ENCODE measurements around the gene MC1R. TPM values are rescaled to one million over a fixed set of nuclear protein-coding genes. Genes with fewer than 3 reads are reported as not detected.
"Not testable (repeated sequence)": the region's sequence is repeated elsewhere in the genome, so short reads cannot be mapped to it uniquely, and the experiment has no call there.

MC1R gene
- total RNA-seq, 1 donor from 2014 or later, result 6.8 TPM

DNA sequence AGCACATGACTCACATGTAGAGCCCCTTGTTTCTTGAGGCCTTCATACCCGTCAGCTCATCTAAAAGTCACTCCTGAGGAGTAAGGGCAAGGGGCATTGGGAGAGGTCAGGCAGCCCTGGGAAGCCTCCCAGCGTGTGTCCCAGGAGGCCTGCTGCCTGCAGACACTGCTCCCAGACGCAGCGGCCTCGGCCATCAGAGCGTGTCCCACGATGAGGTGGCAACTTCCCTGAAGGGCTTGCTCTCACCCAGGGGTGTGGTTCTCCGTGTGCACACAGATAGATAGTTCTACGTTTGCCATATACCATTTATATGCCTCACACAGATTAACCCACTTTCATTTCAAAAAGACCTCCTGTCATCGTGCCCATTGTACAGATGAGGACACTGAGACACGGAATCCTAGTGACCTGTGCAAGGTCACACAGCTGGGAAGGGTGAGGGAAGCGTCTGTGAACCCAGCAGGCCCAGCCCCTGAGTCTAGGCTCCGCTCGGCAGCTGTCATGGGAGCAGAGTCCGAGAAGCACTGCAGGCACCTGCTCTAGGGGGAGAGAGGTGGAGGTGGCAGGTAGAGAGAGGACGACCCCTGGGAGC lies 12.7 kb downstream of the MC1R start:
- no peak for DNase-seq
- no peak overlapping the region for H3K4me3 Mint-ChIP-seq
- peak; percentile 52 for ATAC-seq (ENCODE audit: low read depth)
- intact Hi-C loops (cut with micrococcal nuclease), result no loop called here
- TF ChIP-seq CTCF (IDR thresholded peaks at IDR 0.05), result no peak
- POLR2A ChIA-PET, result no interaction called here
- no peak overlapping the region for H3K27ac Mint-ChIP-seq
- CTCF ChIA-PET, result no interaction called here
- no peaks in the 10 kb centered on the region for H3K9me3 Mint-ChIP-seq
- H3K36me3 Mint-ChIP-seq (ENCODE audit: low read depth), result no peaks in the 10 kb centered on the region
- H3K4me1 Mint-ChIP-seq, result peaks cover 10% of the 10 kb centered on the region
- H3K27me3 Mint-ChIP-seq, result peaks cover 13% of the 10 kb centered on the region

DNA sequence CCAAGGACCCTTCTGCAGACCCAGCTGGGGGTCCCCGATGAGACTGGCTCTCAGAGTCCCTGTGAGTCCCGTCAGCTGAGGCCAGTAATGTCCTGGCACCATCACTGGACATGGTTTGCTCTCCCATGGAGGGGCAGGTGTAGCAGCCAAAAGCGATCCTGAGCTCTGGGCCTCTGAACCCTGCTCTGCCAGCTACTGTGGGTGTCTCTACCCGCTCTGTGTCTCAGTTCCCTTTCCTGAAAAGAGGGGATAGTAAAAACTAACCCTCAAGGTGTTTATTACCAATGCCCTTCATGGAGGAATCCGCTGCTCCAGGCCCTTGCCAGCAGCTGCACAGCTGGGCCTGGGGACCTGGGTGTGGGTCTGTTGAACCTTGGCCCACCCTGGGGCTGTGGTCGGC lies 13.3 kb downstream of the MC1R start:
- CTCF ChIA-PET, result no interaction called here
- POLR2A ChIA-PET, result no interaction called here
- ATAC-seq (ENCODE audit: low read depth), result no peak

GRCh38 chr16:89934019-89934418 lies 15.4 kb downstream of the MC1R start:
- intact Hi-C loops (cut with micrococcal nuclease); H3K4me1 Mint-ChIP-seq; H3K27ac Mint-ChIP-seq; H3K9me3 Mint-ChIP-seq; ATAC-seq (ENCODE audit: low read depth); POLR2A ChIA-PET; DNase-seq; H3K36me3 Mint-ChIP-seq (ENCODE audit: low read depth); CTCF ChIA-PET; H3K4me3 Mint-ChIP-seq: not testable (repeated sequence)
- peaks cover 14% of the 10 kb centered on the region for H3K27me3 Mint-ChIP-seq

More for the DNA sequence above, 13.3 kb downstream of the MC1R start:
- no peak for TF ChIP-seq CTCF (IDR thresholded peaks at IDR 0.05)
- no peak for DNase-seq
- Mint-ChIP-seq H3K9me3 (no peaks in the 10 kb centered on the region), H3K4me3 (no peak overlapping the region), H3K4me1 (peaks cover 7% of the 10 kb centered on the region), H3K27me3 (peaks cover 11% of the 10 kb centered on the region), H3K27ac (no peak overlapping the region), H3K36me3 (ENCODE audit: low read depth) (no peaks in the 10 kb centered on the region)
- intact Hi-C loops (cut with micrococcal nuclease), result no loop called here

- Mint-ChIP-seq H3K4me3 (no peak overlapping the region), H3K9me3 (no peaks in the 10 kb centered on the region), H3K36me3 (ENCODE audit: low read depth) (no peaks in the 10 kb centered on the region), H3K27me3 (peaks cover 17% of the 10 kb centered on the region), H3K27ac (no peak overlapping the region), H3K4me1 (peaks cover 7% of the 10 kb centered on the region)
- CTCF ChIA-PET, result interaction anchor here (1.0 kb wide), 1 partner anchor 13 kb away, joined by 3 read pairs; the partner anchor contains the start of gene DEF8
- DNase-seq (no peak), ATAC-seq (ENCODE audit: low read depth) (no peak)
- intact Hi-C loops (cut with micrococcal nuclease), result no loop called here
- no peak for TF ChIP-seq CTCF (IDR thresholded peaks at IDR 0.05)
- POLR2A ChIA-PET, result interaction anchor here (0.8 kb wide), 1 partner anchor 27 kb away, joined by 3 read pairs; no protein-coding TSS in a partner anchor
These were observed 16.2 kb downstream of the MC1R start for GRCh38 chr16:89934611-89935553.

DNA sequence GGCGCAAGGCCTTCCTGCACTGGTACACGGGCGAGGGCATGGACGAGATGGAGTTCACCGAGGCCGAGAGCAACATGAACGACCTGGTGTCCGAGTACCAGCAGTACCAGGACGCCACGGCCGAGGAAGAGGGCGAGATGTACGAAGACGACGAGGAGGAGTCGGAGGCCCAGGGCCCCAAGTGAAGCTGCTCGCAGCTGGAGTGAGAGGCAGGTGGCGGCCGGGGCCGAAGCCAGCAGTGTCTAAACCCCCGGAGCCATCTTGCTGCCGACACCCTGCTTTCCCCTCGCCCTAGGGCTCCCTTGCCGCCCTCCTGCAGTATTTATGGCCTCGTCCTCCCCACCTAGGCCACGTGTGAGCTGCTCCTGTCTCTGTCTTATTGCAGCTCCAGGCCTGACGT lies 17.0 kb downstream of the MC1R start:
- CTCF ChIA-PET, result interaction anchor here (1.0 kb wide), 1 partner anchor 12 kb away, joined by 3 read pairs; the partner anchor contains the start of gene DEF8
- H3K27ac Mint-ChIP-seq; H3K4me1 Mint-ChIP-seq; H3K36me3 Mint-ChIP-seq (ENCODE audit: low read depth); DNase-seq; H3K4me3 Mint-ChIP-seq; H3K9me3 Mint-ChIP-seq; ATAC-seq (ENCODE audit: low read depth); intact Hi-C loops (cut with micrococcal nuclease): not testable (repeated sequence)
- H3K27me3 Mint-ChIP-seq, result peaks cover 15% of the 10 kb centered on the region
- POLR2A ChIA-PET, result interaction anchor here (0.8 kb wide), 1 partner anchor 28 kb away, joined by 3 read pairs; no protein-coding TSS in a partner anchor

DNA sequence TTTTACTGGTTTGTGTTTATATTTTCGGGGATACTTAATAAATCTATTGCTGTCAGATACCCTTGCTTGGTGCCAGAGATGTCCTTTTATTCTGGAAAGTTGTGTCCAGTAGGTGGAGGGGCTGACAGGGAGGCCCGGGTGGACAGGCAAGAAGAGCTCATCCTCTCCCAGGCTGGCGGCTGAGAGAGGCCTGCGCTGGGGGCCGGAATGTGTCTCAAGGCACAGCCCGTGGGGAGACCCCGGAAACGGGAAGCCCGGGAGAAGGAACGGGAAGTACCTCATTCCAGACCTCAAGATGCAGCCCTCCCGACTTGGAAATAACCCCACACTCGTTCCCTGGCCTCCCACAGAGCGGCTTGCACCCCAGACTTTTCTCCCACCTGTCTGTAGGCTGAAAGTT lies 17.4 kb downstream of the MC1R start:
- ChIA-PET POLR2A (interaction anchor here (0.6 to 0.8 kb wide), 2 partner anchors 28 to 37 kb away, joined by 3 read pairs; no protein-coding TSS in a partner anchor), CTCF (no interaction called here)
- ATAC-seq (ENCODE audit: low read depth), result no peak
- TF ChIP-seq CTCF (IDR thresholded peaks at IDR 0.05), result no peak
- intact Hi-C loops (cut with micrococcal nuclease), result no loop called here
- Mint-ChIP-seq H3K27me3 (peaks cover 13% of the 10 kb centered on the region), H3K27ac (no peak overlapping the region), H3K9me3 (no peaks in the 10 kb centered on the region), H3K36me3 (ENCODE audit: low read depth) (no peaks in the 10 kb centered on the region), H3K4me1 (peaks cover 6% of the 10 kb centered on the region), H3K4me3 (no peak overlapping the region)
- DNase-seq, result no peak
